ENCODE results near the gene MEF2A. TPM values are rescaled to one million over a fixed set of nuclear protein-coding genes. Genes with fewer than 3 reads are reported as not detected.
A peak's percentile ranks its signal among the peaks of the same experiment; 100 is the strongest.
"Not testable (repeated sequence)": the region's sequence is repeated elsewhere in the genome, so short reads cannot be mapped to it uniquely, and the experiment has no call there.

MEF2A gene
- total and polyA plus RNA-seq, 8 donors, result 56.1 to 68.4 (median 63.0) TPM

GRCh38 chr15:99744142-99744541, 178.4 kb downstream of the MEF2A start:
- Histone ChIP-seq H3K9me3 (no peaks in the 10 kb centered on the region), H3K4me3 (no peak overlapping the region), H3K4me1 (no peaks in the 10 kb centered on the region), H3K27ac (no peak overlapping the region), H3K36me3 (no peaks in the 10 kb centered on the region), H3K27me3 (no peaks in the 10 kb centered on the region)
- intact Hi-C loops (cut with DNase I), result no loop called here
- TF ChIP-seq CTCF (IDR thresholded peaks at IDR 0.05), result no peak
- no peak for ATAC-seq
- DNase-seq, result no peak

GRCh38 chr15:99745370-99746086, 179.7 kb downstream of the MEF2A start:
- Histone ChIP-seq H3K4me1 (no peaks in the 10 kb centered on the region), H3K36me3 (no peaks in the 10 kb centered on the region), H3K27ac (no peak overlapping the region), H3K27me3 (no peaks in the 10 kb centered on the region), H3K4me3 (no peak overlapping the region), H3K9me3 (no peaks in the 10 kb centered on the region)
- TF ChIP-seq CTCF (IDR thresholded peaks at IDR 0.05), result no peak
- DNase-seq (no peak), ATAC-seq (no peak)
- intact Hi-C loops (cut with DNase I), result no loop called here

GRCh38 chr15:99749386-99749785, 183.6 kb downstream of the MEF2A start:
- Histone ChIP-seq H3K9me3 (no peaks in the 10 kb centered on the region), H3K36me3 (no peaks in the 10 kb centered on the region), H3K27me3 (no peaks in the 10 kb centered on the region), H3K4me1 (no peaks in the 10 kb centered on the region), H3K4me3 (no peak overlapping the region), H3K27ac (peak overlapping the region in 1 of 2 donors; percentile 37)
- intact Hi-C loops (cut with DNase I), result no loop called here
- no peak for TF ChIP-seq CTCF (IDR thresholded peaks at IDR 0.05)
- no peak for ATAC-seq
- DNase-seq, result no peak

GRCh38 chr15:99750326-99750725, 184.5 kb downstream of the MEF2A start:
- not testable (repeated sequence) for H3K9me3 ChIP-seq, DNase-seq, H3K4me1 ChIP-seq, ATAC-seq, H3K27me3 ChIP-seq, H3K36me3 ChIP-seq, H3K4me3 ChIP-seq
- intact Hi-C loops (cut with DNase I), result loop anchor here in 1 of 2 donors (10.0 kb wide), 1 partner anchor 466 kb away; no protein-coding TSS in a partner anchor
- peak overlapping the region in 1 of 2 donors; percentile 16 for H3K27ac ChIP-seq

- H3K4me3 ChIP-seq, result no peak overlapping the region
- DNase-seq (no peak), ATAC-seq (no peak)
- no peaks in the 10 kb centered on the region for H3K36me3 ChIP-seq
- no peak for TF ChIP-seq CTCF (IDR thresholded peaks at IDR 0.05)
- no peaks in the 10 kb centered on the region for H3K4me1 ChIP-seq
- H3K27me3 ChIP-seq, result no peaks in the 10 kb centered on the region
- H3K27ac ChIP-seq, result no peak overlapping the region
- intact Hi-C loops (cut with DNase I), result loop anchor here in 1 of 2 donors (10.0 kb wide), 1 partner anchor 468 kb away; no protein-coding TSS in a partner anchor
- no peaks in the 10 kb centered on the region for H3K9me3 ChIP-seq
Measured at GRCh38 chr15:99752556-99752955, 186.8 kb downstream of the MEF2A start.
